Midbrain (tissue), 1 donor: Measurements from ENCODE around the gene RINL.

Source experiments
- DNase-seq: peaks from one replicate; lab custom pipeline; 2025; lab: John Stamatoyannopoulos, UW

Gene RINL, protein sequence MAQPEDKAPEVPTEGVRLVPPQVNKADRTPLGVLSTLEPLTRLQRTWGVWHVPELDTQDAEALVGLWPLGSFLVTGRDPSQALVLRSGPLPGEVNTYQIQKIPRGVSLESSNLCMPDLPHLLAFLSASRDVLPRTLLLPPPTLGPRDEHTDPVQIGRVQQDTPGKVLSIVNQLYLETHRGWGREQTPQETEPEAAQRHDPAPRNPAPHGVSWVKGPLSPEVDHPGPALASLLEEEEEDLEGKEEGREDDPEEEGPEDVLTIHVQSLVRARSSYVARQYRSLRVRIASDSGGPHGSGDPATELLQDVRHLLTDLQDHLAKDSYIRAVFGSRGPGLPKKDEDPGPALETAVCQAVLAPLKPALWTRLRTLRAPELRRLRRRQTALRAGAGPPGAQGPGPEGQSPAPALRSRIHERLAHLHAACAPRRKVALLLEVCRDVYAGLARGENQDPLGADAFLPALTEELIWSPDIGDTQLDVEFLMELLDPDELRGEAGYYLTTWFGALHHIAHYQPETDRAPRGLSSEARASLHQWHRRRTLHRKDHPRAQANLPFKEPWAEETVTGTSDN

GRCh38 chr19:38877781-38878574 lies at the start of gene RINL:
Gene RINL, minus strand, starts transcription at chr19:38878275. Its CDS starts 1,533 bp downstream, at chr19:38876742.
- DNase-seq, result no peak

GRCh38 chr19:38924388-38924787 lies 46.3 kb upstream of the RINL start:
- no peak for DNase-seq

DNA sequence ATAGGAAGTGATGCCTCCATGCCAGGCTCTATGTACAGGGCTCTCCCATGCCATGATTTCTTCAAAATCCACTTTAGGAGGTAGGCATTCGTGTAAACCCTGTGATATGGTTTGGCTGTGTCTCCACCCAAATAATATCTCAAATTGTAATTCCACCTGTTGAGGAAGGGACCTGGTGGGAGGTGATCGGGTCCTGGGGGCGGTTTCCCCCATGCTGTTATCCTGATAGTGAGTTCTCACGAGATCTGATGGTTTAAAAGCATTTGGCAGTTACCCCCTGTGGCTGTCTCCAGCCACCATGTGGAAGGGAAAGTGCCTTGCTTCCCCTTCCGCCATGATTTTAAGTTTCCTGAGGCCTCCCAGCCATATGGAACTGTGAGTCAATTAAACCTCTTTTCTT lies 44.4 kb upstream of the RINL start:
- no peak for DNase-seq

GRCh38 chr19:38921420-38922274 lies 43.6 kb upstream of the RINL start:
- no peak for DNase-seq

DNA sequence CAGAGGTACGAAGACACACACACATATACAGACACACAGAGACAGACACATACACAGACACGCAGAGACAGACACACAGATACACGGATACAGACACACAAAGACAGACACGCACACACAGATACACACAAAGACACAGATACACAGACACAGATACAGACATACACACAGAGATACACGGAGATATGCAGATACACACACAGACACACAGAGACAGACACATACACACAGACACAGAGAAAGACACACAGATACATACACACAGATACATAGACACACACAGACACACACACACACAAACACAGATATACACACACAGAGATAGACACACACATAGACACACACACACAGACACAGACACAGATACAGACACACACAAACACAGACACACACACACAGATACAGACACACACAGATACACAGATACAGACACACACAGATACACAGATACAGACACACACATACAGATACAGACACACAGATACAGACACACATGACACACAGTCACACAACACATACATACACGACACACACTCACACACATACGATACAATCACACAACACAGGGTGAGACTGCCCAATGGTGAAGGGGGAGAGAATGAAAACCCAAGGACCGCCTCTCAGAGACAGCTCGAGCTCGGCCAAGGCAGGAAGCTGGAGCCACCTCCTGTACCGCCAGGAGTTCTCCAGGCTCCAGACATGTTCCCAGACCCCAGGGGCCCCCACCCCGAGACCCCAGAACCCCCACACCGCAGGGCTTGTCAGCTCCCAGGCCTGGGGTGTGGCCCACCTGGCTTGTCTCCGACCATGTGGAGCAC lies 42.7 kb upstream of the RINL start:
- no peak for DNase-seq

- DNase-seq, result no peak
Observed at GRCh38 chr19:38919837-38920601, 41.9 kb upstream of the RINL start.

DNA sequence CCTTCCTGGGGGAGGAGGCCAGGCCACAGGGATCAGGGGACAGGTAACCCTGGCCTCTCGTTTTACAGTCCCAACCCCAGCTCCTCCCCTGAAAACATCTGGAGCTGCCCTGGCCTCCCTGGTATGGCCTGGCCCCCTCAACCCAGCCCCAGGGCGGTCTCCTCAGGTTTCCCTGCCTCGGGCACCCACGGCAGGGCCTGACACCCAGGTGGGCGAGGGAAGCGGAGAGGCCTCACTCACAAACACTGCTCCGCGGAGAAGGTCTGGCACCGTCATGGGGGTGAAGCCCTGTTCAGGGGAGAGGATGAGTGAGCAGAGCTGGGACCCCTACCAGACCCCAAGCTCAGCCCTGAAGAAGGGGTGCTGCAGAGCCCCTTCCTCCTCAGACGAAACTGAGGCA lies 40.5 kb upstream of the RINL start:
- no peak for DNase-seq

DNA sequence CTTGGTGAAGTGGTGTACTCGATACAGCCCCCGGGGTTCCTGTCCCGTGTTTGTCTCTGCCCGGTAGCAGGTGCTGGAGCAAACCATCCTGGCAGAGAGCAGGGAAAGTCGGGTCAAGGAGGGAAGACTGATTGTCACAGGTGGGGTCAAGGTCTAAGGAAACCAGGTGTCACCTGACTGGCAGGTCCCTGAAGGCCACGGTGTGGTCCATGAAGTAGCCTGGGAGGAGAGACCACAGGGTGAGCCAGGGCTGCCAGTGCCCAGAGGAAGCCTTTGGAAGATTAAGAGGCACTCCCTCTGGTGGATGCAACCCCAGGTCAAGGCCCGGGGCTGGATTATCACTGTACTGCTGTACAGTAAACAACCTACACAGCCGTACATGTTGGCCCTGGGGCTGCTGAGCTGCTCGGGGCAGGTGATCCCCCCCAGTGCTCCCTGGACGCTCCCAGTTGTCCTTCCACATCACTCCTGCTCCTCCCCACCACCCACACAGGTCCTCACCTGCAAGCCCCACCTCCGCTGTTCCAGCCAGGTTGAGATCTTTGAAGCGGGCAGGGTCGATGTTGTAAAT lies 39.9 kb upstream of the RINL start:
- DNase-seq, result no peak

DNA sequence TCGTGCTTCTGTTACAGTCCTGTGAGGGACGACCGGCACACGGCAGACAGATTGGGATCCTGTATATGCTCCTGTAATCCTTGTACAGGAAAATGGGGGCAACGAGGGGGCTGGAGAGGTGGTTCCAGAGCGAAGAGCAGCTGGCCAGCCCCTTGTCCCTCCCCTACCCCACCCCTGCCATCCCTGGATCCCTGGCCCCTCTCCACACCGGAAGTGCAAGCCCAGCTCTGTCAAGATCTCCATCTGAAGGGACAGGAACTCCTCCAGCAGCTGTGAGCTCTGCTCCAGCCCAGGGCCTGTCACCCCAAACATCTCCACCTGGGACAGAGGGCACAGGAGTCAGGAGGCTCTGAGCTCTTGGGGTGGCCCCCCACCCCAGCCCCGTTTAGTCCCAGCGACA lies 39.4 kb upstream of the RINL start:
- no peak for DNase-seq

DNA sequence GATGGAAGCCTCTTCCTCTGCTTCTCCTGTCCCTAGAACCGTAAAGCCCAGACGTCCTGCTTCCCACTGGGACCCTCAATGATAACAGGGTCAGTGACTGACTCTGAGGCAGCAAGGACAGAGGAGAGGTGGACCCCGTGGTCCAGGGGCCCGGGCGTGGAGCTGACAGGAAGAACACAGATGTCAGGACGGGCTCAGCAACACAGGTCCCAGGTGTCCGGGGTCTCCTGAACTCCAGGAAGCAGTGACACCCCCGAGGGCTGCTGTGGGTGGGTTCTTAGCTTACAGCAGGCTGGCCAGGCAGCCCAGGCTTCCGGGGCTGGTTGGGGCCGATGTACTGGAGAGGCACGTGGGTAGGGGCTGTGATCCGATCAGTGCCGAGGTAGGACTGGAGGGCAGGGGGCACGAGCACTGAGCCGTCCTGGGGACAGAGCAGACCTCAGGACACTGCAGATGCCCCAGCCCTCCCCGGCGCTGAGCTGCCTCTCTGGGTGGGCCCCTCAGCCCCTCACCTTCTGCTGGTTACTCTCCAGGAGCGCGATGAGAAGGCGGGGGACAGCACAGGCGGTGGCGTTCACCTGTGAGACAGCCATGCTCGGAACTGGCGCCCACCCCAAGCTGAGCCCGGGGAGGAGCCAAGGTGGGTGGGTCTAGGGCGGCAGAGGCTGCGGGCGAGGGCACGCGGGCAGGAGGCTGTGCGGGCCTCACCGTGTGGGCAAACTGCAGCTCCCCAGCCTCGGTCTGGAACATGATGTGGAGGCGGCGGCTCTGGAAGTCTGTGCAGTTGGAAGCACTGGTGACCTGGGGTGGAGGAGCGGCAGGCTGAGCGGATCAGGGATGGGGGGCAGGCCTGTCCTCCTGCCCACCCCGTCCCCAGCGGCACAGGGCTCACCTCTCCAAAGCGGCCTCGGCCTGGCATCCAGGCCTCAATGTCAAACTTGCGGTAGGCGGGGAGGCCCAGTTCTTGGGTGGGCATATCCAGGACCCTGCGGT lies 37.5 kb upstream of the RINL start:
- no peak for DNase-seq

DNA sequence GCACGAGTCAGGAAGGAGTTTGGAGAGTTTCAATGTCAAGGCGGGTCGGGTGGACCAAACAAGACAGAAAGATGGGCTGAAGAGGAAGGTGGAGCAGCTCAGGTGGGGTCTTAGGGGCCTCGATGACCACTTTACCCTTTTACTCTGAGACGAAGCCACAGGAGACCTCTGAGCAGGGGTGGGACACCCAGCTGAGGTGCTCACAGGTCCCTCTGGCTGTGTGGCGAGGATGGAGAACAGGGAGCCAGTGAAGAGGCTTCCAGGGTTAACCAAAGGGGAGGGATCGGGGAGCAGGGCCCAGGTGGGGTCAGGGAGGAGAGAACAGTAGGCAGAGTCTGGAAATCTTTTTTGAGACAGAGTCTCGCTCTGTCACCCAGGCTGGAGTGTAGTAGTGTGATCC lies 35.9 kb upstream of the RINL start:
- DNase-seq, result no peak

DNA sequence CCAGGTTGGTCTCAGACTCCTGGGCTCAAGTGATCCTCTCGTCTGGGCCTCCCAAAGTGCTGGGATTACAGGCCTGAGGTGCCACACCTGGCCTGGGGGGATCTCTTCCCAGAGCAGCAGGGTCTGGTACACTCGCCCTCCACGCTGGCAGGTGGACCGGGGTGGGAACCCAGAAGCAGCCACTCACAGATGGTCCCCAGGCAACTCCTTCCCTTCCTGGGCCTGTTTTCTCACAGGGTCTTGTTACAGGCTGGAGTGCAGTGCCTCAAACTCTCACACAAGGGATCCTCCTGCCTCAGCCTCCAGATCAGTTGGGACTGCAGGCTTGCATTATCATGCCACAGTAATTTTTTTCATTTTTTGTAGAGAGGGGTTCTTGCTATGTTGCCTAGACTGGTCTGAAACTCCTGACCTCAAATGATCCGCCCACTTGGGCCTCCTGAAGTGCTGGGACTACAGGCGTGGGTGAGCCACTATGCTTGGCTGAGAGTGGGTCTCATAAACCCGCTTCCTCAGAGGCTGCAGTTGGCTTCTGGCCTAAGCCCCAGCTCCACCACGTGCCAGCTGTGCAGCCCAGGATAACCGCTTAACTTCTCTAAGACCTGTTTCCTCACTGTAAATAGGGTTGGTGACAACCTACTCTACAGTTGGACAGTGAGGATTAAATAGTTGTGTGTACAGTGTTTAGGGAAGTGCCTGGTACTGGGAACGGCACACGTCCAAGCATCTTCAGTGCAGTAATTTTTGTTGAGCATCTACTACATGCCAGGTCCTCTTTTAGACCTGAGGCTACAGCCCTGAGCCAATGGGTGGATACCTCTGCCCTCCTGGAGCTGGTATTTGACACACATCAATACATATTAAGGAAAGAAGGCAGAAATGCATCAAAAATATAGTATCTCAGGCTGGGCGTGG lies 34.8 kb upstream of the RINL start:
- no peak for DNase-seq

GRCh38 chr19:38911388-38912001 lies 33.4 kb upstream of the RINL start:
- no peak for DNase-seq

DNA sequence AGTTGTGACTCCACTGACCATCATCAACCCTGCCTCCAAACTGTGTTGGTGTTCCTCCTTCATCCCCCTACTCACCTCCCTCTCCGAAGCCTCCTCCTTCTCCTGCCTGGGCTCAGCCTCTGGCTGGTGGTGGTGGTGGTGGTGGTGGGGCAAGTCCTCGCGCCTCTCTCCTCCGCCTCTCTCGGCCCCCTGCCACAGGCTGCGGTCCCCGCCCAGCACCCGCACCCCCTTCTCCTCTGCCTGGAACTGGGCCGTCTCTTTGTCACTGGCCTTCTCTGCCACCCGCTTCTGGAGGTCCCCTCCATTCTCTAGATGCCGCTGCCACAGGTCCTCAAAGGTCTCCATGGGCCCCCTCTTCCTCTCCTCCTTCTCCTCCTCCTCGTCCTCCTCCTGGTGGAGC lies 32.4 kb upstream of the RINL start:
- no peak for DNase-seq

- DNase-seq, result no peak
Observed at GRCh38 chr19:38908911-38909310, 30.8 kb upstream of the RINL start.

GRCh38 chr19:38907670-38908069 lies 29.6 kb upstream of the RINL start:
- no peak for DNase-seq

GRCh38 chr19:38907227-38907626 lies 29.2 kb upstream of the RINL start:
- DNase-seq, result no peak
